GM10248 (cell line): ENCODE measurements around the gene DSTN.

Experiments used
- CTCF ChIA-PET: fragments of 300-600 bp; sonication (Branson Sonifier 250); formaldehyde crosslinking; extraction: SDS; loops from one replicate; lab custom pipeline; 2021; ENCODE audit warnings: antibody characterized with exemption; lab: Yijun Ruan, JAX
- POLR2A ChIA-PET: fragments of 350-650 bp; sonication (Branson Sonifier 250); formaldehyde crosslinking; extraction: SDS; loops from one replicate; lab custom pipeline; 2020; ENCODE audit warnings: antibody characterized with exemption; lab: Yijun Ruan, JAX
- DNase-seq: peaks from one replicate; pipeline ENCODE4 v3.0.0; 2012; ENCODE audit errors: extremely low spot score
- TF ChIP-seq, protein P1 (sequence below): IDR thresholded peaks from 2 replicates; pipeline ENCODE4 v1.5.1; 2012; ENCODE audit warnings: mild to moderate bottlenecking, low read depth; ENCODE audit errors: extremely low read depth, missing control alignments, control extremely low read depth

The DSTN gene

GRCh38 chr20:17647391-17648314, 77.8 kb downstream of the DSTN start:
- ChIA-PET CTCF (interaction anchor here (0.8 to 3.1 kb wide), 13 partner anchors 11 to 349 kb away, joined by 3 to 13 read pairs (median 5); partner anchors contain the start of gene RRBP1), POLR2A (interaction anchor here (2.2 kb wide), 1 partner anchor 35 kb away, joined by 7 read pairs; the partner anchor contains the start of gene RRBP1)
- TF ChIP-seq, protein P1, sequence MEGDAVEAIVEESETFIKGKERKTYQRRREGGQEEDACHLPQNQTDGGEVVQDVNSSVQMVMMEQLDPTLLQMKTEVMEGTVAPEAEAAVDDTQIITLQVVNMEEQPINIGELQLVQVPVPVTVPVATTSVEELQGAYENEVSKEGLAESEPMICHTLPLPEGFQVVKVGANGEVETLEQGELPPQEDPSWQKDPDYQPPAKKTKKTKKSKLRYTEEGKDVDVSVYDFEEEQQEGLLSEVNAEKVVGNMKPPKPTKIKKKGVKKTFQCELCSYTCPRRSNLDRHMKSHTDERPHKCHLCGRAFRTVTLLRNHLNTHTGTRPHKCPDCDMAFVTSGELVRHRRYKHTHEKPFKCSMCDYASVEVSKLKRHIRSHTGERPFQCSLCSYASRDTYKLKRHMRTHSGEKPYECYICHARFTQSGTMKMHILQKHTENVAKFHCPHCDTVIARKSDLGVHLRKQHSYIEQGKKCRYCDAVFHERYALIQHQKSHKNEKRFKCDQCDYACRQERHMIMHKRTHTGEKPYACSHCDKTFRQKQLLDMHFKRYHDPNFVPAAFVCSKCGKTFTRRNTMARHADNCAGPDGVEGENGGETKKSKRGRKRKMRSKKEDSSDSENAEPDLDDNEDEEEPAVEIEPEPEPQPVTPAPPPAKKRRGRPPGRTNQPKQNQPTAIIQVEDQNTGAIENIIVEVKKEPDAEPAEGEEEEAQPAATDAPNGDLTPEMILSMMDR: no peak
- DNase-seq: no peak

DNA sequence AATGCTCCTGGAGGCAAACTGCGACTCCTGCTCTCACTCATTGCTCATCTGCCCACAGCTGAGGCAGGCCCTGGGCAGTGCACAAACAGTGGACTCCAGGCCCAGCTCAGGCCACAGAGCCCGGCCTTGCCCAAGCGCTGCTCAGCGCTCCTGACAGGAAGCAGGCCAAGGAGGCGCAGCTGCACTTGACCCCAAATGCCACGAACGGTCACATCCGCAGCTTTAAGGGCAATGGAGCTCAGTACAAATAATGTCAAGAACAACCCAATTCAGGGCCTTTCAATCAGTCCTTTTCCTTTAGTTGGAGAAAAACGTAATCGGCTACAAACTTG, 78.4 kb downstream of the DSTN start:
- POLR2A ChIA-PET: interaction anchor here (2.2 kb wide), 1 partner anchor 34 kb away, joined by 7 read pairs; the partner anchor contains the start of gene RRBP1
- no peak for DNase-seq
- TF ChIP-seq, protein P1: no peak
- CTCF ChIA-PET: interaction anchor here (0.8 to 2.9 kb wide), 12 partner anchors 10 to 348 kb away, joined by 3 to 12 read pairs (median 4); partner anchors contain the start of gene RRBP1

GRCh38 chr20:17648791-17649730, 79.2 kb downstream of the DSTN start:
- DNase-seq: peak; percentile 65
- TF ChIP-seq, protein P1: peak; percentile 42
- ChIA-PET CTCF (interaction anchor here (0.9 to 2.9 kb wide), 17 partner anchors 9 to 347 kb away, joined by 3 to 12 read pairs (median 4); partner anchors contain the start of gene RRBP1), POLR2A (interaction anchor here (2.2 kb wide), 1 partner anchor 33 kb away, joined by 7 read pairs; the partner anchor contains the start of gene RRBP1)

GRCh38 chr20:17650301-17651128, 80.6 kb downstream of the DSTN start:
- POLR2A ChIA-PET: no interaction called here
- DNase-seq: no peak
- CTCF ChIA-PET: interaction anchor here (0.6 to 2.8 kb wide), 11 partner anchors 16 to 344 kb away, joined by 3 to 12 read pairs (median 4); partner anchors contain the start of gene RRBP1
- TF ChIP-seq, protein P1: no peak

- no peak for DNase-seq
- TF ChIP-seq, protein P1: no peak
- ChIA-PET POLR2A (no interaction called here), CTCF (interaction anchor here (0.6 to 1.9 kb wide), 10 partner anchors 15 to 343 kb away, joined by 3 to 9 read pairs (median 4); partner anchors contain the start of gene RRBP1)
Observed at GRCh38 chr20:17651129-17651759, 81.4 kb downstream of the DSTN start.
